ENCODE measurements around the gene ZBTB20.

DNA sequence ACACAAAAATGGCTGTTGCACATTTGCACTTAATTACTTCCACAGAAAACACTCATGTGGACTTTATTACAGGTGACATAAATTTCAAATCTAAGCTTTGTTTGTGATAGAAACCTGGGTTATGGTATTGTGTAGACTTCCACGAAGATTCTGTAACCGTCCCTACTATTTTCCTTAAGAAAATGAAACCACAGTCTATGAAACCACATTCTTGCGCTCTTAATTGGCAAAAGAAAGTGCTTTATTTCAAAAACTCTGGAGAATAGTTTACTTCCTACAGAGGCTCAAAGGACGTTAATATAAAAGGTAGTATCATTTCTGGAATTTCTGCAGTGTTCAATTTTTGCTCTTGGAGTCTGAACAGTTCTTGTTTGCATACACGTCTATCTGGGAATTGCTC lies 729.8 kb downstream of the ZBTB20 start:
- TF ChIP-seq, protein P1, sequence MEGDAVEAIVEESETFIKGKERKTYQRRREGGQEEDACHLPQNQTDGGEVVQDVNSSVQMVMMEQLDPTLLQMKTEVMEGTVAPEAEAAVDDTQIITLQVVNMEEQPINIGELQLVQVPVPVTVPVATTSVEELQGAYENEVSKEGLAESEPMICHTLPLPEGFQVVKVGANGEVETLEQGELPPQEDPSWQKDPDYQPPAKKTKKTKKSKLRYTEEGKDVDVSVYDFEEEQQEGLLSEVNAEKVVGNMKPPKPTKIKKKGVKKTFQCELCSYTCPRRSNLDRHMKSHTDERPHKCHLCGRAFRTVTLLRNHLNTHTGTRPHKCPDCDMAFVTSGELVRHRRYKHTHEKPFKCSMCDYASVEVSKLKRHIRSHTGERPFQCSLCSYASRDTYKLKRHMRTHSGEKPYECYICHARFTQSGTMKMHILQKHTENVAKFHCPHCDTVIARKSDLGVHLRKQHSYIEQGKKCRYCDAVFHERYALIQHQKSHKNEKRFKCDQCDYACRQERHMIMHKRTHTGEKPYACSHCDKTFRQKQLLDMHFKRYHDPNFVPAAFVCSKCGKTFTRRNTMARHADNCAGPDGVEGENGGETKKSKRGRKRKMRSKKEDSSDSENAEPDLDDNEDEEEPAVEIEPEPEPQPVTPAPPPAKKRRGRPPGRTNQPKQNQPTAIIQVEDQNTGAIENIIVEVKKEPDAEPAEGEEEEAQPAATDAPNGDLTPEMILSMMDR (IDR thresholded peaks at IDR 0.05) = no peak
- TF ChIP-seq POLR2A (IDR thresholded peaks at IDR 0.05) (no peak), POLR2AphosphoS5 (IDR thresholded peaks at IDR 0.05) (no peak)
